NK-92 treated with Interleukin-12 subunit alpha and Interleukin-12 subunit beta, amount 100 ng/mL, for 24 hours (cell line): Measurements from ENCODE around the gene BRF1.

Experiments used
- DNase-seq: peaks from one replicate; lab custom pipeline; 2025; lab: John Stamatoyannopoulos, UW

The BRF1 gene

DNA sequence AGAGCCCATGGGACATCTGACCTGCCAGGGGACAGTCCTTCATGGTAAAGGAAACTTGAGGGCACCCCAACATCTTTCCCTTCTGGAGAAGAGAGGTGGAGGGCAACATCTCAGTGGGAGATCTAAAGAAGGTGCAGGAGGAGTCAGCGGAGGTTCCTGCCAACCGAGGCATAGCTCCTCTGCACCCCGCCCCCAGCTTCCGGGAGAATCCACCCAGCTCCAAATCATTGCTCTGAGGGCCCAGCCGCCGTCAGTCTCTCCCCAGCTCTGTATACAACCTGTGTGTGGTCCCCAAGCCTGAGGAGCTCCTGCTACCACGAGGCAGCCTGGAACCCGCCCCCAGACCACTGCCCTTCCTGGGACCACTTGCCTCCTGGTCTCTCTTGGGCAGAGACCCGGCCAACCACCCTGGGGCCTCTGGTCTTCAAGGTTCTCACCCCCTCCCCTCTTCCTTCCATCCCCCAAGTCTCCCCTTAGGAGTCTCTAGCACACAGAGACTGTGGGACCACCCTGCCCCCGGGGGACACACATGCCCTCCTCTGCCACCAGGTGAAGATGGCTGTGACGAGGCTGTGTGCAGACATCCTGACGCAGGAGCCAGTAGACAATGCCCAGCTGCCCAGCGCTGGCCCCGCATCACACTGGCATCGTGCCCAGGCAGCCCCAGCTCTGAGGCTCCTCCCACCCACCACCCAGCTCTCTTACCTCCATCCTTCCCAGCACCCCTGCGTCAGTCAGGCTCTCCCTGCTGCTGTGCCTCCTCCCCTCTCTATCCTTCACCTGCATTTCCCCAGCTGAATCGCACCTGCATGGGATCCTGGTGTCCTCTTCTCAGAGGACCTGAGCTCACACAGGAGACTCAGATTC lies 106.7 kb downstream of the BRF1 start:
- DNase-seq = no peak

DNA sequence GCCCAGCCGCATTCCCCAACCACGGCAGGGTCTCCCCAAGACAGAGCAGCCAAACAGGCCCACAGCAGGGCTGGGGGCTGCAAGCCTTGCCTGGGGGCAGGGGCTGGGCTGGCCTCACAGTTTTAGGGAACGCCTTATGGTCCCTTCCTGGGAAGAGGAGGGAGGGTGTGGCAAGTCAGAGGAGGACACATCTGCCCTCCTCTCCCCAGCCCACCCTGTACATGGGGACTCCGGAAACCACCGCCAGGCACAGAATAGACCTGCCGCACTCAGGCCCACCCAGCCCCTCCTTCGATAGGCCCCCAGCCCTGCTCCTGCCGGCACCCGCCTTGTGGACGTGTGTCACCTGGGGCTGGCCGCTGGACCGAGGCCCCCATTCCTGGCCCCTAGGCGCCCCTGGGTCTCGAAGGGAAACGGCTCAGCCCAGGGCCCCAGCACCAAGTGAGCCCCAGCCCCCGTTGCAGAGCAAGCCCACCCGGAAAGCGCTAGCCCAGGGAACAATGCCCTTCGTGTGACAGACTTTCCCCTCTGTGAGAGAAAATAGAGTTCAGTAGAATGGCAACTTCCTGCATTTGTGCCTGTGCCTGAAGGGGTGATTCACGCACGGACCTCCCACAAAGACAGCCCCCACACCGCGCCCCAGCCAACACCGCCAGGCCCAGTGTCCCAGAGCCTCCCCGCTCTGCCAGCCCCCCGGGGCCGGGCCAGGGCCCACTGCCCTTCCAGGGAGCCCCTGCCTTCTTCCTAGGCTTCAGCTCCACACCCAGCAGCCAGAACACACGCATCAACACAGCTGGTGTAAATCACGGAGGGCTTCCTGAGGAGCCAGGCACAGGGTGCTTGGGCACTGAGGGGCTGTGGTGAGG lies 107.7 kb downstream of the BRF1 start:
- no peak for DNase-seq

DNA sequence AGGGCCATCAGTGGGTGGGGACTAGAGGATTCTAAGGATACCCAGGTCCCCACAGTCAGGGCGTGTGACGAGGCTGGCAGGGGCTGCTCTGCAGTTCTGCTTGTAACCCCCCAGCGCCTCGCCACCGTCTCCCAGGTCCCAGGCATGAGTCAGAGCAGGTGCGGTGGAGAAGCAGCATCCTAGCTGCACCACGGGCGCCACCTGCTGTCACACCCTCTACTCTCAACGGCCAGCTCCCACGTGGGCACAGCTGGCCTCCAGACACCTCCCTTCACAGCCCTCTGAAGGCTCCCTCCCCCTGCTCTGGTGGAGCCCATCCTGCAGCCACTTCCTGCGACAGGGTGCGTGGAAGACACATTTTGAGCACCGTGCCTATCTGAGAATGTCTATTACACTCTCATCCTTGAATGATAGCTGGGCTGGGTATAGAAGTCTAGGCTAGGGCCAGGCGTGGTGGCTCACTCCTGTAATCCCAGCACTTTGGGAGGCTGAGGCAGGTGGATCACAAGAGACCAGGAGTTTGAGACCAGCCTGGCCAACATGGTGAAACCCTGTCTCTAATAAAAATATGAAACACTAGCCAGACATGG lies 112.8 kb downstream of the BRF1 start:
- DNase-seq = no peak

DNA sequence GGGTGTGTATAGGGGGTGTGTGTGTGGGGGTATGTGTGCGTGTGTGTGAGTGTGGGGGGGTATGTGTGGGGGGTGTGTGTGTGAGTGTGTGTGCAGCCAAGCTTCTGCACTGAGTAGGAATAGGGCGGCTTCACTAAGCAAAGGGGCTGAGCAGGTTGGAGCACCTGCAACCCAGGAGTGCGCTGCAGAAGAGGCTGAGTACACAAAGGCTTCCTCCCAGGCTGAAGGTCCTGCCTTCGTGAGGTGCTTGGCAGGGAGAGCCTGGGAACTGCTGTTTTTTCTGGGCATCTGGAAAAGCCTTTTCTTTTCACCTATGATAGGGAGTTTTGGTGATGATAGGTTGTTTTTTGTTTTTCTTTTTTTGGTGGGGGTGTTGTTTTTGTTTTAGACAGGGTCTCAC lies 113.7 kb downstream of the BRF1 start:
- no peak for DNase-seq

DNA sequence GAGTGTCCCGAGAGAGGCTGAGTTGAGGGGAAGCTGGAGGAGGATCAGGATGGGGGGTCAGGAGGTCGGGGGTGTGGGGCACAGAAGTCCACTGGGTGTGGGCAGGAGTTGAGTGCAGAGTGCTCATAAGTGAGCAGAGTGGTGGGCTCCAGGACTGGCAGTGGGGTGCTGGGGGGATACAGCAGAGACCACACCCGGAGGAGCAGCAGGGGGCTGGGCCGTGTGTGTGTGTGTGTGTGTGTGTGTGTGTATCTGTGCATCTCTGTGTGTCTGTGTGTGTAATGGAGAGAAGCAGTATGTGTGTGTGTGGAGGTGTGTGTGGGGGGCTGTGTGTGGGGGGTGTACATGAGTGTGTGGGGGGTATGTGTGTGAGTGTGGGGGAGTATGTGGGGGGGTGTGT lies 114.8 kb downstream of the BRF1 start:
- no peak for DNase-seq

DNA sequence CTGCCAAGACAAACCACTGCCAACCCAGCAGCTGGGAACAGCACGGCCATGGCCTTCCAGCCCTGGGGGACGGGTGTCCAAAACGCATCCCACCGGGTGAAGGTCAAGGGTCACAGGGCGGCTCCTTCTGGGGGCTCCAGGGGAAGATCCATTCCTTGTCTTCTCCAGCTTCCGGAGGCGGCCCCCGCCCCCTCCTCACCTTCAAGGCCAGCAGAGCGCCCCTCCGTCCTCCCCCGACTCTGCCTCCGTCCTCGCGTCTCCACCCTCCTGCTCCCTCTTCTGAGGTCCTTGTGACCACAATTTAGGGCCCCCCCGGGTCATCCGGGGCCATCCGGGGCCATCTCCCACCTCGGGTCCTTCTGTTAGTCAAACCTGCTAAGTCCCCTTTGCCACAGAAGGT lies 115.8 kb downstream of the BRF1 start:
- no peak for DNase-seq

DNA sequence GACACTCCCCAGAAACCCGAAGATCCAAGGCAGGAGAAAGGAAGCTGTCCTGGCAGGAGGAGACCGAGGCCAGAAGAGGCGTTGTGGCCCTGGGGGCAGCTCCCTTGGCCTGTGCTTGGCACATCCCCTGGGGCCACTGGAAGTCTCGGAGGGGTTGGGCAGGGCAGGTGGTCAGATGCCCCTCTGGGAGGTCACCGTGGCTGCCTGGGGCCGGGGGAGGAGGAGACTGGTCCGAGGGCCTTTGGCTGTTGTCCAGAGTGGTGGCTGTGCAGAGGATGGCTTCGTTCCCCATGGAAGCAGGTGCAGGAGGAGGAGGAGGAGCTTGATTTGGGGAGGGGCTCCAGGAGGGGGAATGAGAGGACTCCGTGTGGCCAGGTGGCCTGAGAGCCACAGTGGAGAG lies 116.3 kb downstream of the BRF1 start:
- no peak for DNase-seq

DNA sequence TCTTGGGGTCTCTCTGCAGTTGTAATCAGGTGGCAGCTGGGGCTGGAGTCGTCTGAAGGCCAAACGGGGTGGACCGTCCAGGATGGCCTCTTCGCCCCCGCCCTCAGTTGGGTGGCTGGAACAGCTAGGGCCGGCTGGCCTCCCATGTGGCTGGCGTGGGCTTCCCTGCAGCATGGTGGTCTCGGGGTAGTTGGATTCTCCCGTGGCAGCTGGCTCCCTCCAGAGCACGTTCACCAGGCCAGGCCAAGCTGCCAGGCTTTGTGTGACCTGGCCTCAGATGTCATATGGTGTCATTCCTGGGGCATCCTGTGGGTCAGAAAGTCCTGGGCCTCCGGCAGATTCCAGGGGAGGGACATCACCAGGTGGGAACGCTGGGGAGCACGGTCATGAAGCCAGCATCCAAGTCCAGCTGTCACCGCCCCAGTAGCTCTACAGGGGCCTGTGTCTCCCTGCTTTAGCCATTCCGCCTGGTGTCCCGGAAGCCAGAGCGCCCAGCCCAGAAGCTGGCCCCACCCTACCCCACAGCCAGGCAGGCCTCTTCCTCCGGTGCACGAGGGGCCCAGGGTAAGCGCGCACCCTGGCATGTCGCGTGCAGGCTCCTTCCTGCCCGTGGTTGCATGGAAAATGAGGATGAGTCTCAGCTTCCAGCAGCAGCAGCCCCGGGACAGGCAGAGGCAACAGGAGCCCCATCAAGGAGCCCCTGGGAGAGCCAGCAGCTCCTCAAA lies 118.3 kb downstream of the BRF1 start:
- no peak for DNase-seq

DNA sequence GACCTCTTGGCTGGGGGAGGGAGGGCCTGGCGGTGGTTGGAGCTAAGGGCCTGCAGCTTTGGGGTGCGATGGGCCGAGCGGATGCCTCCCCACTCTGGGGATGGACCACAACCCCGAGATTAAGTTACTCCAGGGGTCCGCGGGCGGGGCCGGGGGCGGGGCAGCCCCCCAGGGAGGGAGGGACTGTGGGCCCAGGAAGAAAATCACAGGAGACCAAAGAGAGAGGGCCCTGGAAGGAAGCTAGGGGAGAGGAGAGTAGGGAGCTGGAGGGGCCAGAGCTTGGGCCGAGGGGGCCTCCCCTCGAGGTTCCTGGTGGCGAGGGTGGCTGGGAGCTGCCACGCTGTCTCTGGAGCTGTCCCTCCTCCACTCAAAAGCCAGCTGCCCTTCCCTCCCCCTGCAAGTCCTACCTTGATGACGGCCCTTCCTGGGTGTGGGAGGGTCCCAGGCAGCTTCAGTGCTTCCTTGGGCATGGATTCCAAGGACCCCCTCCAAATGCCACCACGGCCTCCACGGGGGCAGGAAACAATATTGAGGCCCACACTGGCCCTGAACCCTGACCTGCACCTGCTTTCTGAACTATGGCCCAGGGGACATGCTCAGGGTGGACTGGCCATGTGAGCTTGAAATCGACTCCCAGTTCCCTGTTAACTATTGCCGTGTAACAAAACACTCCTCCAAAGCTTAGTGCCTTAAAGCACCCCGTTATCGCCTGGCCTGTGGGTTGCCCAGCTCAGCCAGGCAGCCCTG lies 119.1 kb downstream of the BRF1 start:
- no peak for DNase-seq

DNA sequence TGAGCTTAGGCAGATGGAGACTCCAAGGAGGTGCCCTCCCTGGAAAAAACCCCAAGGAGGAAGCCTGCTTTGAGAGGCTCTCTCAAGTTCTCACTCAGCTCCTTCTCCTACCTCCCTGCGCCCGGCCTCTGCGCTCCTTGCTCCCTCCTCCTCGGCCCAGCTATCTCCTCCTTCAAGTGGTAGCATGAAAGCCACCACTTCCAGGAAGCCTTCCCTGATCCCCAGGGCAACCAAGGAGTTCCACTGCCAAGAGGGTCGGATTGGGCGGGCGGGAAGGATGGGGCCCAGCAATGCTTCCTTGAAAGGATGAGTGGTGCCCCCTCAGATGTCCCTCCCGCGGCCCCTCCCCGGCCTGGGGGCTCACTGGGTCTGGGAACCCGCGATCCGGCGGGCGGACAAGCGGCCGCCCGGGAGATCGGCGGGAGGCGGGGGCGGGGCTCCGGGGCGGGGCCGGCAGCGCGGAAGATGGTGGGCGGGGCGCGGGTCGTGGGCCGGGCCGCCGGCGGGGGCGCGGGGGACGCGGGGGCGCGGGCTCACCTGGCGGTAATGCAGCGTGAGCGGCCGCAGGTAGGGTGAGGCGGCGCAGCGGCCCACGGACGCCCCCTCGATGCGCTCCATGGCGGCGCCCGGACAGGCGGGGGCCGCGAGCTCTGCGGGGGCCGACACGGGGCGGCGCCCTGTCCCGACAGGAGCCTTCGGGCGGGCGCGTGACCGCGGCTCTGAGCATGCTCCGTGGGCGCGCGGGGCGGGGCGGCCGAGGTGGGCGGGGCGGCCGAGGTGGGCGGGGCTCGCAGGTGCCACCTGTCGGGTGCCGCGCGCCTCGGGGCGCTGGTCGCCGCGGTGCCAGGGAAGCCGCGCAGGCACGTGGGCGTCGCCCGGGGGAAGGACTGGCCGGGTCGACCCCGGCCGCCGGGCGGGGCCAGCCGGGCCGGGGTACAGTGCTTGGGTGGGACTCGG lies 119.9 kb downstream of the BRF1 start, which contains the start of gene NUDT14:
TSS of gene NUDT14 (minus strand) at position 721 of the 957 bp plus-strand sequence. CDS start at position 618, 103 bp downstream.
- DNase-seq = no peak

DNA sequence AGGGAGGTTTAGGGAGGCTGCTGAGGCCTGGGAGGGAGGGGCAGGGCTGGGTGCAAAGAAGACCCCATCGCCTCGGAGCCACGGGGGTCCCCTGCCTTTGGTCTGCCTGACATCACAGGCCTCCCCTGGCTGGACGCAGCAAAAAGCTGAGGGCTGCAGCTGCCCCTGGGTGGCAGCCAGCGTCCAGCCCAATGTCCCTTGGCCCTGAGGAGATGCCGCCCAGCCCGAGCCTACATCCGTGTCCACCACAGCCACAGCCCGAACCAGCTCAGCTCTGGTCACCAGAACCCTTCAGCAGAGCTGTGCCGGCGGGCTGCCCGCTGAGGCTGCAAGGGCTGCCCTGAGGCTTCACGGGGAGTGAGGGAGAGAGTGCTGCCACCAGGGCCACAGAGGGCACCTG lies 121.6 kb downstream of the BRF1 start:
- no peak for DNase-seq

DNA sequence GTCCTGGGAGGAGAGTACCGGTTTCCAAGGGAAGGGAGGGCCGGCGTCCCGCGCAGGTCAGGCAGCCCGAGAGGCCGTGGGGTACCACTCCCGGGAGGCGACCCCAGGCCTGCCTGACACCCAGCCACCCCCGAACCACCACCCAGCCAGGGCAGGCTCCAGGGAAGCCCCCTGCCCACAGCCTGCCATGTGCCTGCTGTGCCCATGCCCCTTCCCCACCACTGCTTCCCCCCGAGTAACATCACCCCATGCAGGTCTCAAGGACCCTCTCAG lies 122.0 kb downstream of the BRF1 start:
- DNase-seq = no peak

DNA sequence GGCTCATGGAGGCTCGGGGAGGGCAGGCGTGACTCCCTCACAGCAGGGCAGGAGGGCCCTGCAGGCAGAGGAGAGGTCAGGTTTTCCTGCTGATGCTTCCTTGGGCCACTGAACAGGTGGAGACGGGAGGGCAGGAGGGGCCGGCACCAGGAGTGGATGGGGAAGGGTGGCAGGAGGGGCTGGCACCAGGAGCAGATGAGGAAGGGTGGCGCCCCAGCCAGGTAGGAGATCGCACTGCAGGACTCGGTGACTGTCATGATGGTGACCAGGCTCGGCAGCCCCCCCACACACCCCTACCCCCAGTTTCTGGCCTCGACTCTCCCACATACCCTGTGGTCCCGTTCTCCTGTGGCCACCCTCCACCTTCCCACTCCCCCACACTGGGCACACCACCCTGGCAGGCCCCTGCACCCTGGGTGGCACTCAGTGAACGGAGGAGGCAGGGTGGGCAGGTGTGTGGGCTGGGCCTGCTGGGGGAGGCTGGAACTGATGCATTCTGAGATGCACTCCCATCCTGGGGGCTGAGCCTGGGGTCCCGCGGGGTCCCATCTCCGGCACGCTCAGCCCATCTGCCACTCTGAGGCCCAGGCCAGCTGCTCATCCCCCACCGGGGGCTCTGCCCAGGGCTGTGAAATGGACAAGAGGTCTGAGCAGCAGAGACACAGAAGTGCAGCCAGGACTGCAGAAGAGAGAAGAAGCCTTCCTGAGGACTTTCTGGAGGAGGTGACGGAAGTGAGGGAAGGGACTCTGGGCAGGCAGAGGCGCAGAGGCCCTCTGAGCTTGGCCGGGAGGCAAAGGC lies 122.5 kb downstream of the BRF1 start:
- no peak for DNase-seq

DNA sequence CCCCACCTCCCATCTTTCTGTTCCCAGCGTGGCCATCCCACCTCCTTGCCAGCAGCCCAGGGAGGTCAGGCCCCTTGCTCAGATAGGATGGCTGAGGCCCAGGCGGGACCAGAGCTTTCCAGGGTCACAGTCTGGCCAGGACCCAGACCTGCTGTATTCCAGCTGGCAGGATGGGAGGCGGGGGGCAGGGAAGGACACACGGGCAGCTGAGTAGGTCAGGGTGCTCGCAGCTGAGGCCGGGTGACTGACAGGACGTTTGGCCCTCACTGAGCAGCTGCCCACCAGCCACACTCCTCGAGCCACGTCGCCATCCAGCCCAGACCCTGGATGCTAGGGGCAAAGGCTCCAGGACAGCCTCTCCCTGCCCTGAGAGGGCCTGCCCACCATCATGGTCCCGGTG lies 123.7 kb downstream of the BRF1 start:
- no peak for DNase-seq

DNA sequence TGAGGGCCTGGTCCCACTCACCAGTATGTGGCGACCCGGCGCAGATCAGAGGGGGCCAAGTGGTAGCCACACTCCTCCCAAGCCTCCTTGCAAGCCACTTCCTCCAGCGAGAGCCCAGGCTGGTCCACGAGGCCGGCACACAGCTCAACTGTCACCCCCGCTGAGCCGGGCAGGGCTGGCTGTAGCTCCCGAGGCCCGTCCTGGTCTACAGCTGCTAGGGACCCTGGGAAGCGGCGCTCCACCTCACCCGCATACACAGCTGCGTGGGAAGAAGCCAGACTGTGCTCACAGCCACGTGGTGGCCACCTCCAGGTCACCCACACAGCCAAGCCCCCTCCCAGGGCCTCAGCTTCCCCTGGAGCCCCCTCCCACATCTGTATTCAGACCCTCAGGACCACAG lies 124.3 kb downstream of the BRF1 start:
- DNase-seq = no peak

DNA sequence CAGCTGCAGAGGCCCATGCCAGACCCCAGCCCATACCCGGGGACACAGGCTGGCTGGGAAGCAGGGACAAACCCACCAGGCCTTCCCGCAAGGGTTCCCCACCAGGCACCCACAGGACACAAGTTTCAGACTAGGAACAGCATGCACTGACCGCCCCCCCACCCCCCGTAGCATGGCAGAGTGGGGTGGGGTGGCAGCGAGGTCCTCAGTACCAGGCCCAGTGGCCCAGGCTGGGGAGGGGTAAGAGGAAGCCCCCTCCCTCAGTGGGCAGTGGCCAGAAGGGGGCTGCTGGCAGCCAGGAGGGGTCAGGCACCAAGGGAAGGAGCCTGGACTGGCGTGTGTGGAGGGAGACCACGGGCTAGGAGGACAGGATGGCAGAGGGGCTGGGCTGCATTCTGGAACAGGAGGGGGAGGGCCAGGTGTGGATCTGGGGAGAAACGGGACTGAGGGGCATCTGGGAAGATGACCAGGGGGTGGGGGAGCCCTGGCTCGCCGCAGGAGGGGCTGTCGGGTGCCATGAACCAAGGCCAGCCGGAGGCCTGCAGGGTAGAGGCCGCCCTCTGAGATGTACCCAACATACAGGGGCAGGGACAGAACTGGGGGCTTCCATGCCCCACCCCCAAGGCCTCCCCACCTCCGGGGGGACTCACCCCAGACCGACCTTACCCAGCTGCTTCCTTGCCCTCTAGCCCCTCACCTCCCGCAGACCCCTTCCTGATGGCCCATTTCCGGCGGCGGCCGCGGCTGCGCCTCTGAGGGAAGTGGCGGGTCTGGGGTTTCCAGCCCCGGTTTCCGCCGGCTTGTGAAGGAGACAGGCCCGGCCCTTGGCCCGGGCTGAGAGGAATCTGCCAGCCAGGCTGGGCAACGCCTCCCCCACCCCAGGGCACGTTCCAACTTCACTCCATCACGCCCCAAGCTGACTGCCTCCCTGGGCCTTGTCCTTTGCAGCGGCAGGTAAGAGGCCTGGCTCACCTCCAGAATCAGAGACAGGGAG lies 126.6 kb downstream of the BRF1 start:
- DNase-seq = no peak

DNA sequence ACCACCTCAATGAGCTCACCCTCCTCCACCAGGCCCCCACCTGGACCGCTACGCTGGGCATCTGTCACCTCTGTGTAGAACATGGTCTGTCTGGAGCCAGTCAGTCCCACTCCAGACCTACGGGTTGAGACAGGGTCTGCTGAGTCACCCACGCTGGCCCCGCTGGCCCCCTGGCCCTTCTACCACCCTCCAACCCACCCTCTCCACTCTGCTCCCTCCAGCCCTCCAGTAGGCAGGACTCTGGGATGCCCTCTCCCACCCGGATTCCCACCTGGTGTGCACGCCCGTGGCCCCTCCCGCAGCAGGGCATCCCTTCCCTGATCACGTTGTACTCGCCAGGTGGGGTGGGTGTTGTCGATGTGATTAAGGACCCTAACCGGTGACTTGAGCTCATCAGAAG lies 127.7 kb downstream of the BRF1 start:
- no peak for DNase-seq

DNA sequence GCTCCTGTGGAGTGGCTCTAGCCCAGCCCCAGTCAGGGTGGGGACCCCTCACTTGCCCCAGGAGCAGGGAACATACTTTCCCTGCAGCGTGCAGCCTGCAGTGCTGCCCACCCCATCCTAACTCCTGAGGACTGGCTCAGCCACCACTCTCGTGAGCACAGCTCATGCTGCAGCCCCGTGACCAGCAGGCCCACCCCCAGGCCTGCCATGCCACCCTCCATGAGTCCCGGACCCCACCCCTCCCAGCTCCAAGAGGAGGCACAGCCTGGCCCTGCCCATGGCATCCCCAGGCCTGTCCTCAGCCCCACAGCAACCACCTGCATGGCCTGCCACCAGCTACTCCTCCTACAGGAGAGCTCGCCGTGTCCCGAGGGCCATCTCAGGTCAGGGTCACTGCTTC lies 128.3 kb downstream of the BRF1 start:
- no peak for DNase-seq
